LoVo (cell line): Measurements from ENCODE around the gene RERE.
"Not testable (repeated sequence)": the region's sequence is repeated elsewhere in the genome, so short reads cannot be mapped to it uniquely, and the experiment has no call there.

Experiments used
- DNase-seq: peaks from one replicate; pipeline ENCODE4 v3.0.0-alpha.2; 2016; ENCODE audit warnings: low spot score

RERE gene

GRCh38 chr1:8448505-8448904 lies 368.9 kb downstream of the RERE start:
- DNase-seq = not testable (repeated sequence)

- DNase-seq = no peak
Observed at GRCh38 chr1:8447616-8448150, 369.8 kb downstream of the RERE start.

GRCh38 chr1:8446119-8446518 lies 371.3 kb downstream of the RERE start:
- not testable (repeated sequence) for DNase-seq

DNA sequence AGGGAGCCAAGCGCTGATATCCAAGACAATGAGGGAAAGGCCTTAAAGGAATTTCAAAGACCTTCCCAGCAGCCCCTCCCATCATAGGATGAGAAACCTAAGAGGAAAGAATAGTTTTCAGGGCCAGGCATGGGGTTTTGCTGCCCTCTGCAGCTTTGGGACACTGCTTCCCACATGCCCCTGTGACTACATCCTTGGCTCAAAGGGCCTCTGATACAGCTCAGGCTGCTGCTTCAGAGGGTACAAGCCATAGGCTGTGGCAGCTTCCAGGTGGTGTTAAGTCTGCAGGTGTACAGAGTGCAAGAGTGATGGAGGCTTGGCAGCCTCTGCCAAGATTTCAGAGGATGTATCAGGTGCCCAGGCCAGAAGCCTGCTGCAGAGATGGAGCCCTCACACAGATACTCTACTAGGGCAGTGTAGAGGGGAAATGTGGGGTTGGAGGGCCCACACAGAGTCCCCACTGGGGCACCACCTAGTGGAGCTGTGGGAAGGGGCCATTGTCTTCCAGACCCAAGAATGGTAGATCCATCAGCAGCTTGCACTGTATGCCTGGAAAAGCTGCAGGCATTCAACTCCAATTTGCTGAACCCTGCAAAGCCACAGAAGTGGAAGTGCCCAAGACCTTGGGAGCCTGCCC lies 373.8 kb downstream of the RERE start:
- DNase-seq = no peak

- no peak for DNase-seq
Observed at GRCh38 chr1:8441426-8441825, 376.0 kb downstream of the RERE start.

DNA sequence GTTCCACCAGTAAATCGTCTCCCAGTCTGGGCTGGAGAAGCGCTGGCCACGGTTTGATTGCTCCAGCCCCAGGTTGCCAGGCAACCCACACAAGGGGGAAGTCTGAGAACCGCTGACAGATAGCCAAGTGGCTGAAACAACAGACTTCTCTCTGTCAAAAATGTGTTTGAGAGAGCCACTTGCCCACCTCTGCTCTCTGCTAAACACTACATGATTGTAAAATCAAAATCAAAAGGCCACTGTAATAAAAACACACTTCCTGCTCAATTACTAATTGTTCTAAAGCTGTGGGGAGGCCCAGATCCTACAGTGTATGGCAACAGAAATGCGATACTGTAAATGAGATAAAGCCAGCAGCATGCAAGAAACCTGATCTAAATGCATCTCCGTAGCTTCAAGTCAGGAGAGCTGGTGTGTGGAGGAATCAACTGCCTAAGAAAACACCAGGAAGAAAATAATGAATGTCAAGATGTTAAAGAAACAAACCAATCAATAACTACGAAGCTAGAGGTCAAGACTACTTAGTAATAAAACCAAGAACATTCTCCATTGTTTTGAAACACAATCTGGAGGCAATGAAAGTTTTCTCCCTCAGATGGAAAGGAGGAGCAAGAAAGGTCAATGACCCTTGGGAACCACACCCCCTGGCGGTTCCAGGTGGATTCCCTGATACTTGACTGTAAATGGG lies 378.3 kb downstream of the RERE start:
- DNase-seq = no peak

- no peak for DNase-seq
Observed at GRCh38 chr1:8438489-8438888, 379.0 kb downstream of the RERE start.

- no peak for DNase-seq
Observed at GRCh38 chr1:8437347-8437746, 380.1 kb downstream of the RERE start.

GRCh38 chr1:8435569-8436071 lies 381.8 kb downstream of the RERE start:
- DNase-seq = no peak

- DNase-seq = no peak
Observed at GRCh38 chr1:8434101-8434500, 383.3 kb downstream of the RERE start.

GRCh38 chr1:8431784-8432183 lies 385.7 kb downstream of the RERE start:
- no peak for DNase-seq

GRCh38 chr1:8431019-8431418 lies 386.4 kb downstream of the RERE start:
- no peak for DNase-seq

DNA sequence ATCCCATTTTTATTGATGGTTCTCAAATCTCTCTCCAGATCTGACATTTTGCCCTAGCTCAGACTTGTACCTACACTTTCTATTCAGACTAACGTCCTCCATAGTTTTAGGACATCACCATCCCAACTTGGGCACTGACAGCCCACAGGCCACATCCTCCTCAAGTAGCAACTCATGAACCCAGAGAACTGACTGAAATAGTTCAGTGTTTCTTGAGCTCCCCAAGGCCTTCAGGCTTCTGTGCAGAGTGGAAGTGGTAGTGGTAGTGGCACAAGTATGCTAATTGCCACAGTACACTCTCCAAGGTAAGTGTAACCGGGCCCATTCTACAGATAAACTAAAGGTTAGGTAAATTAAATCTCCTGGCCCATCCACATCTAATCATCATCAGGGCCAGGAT lies 387.0 kb downstream of the RERE start:
- no peak for DNase-seq

- DNase-seq = no peak
Observed at GRCh38 chr1:8429549-8430110, 387.8 kb downstream of the RERE start.

GRCh38 chr1:8428441-8428840 lies 389.0 kb downstream of the RERE start:
- no peak for DNase-seq

DNA sequence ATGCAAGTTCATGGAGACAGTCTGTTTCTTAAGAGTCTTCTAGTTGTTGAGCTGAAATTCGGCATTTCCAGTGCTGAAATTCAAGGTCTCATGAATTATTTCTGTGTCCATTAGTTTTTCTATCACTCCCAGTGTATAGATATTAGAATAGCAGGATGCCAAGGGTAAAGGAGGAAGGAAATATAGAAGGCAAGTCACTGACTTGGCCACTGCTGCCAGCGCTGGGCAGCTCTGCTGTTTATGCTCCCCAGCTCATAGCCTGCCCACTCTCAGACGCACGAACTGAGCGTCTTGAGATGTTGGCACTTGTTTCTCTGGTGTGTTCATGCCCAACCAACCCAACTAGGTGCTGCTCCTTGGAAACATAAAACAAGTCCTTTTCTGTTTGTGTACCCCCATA lies 389.5 kb downstream of the RERE start:
- DNase-seq = no peak

DNA sequence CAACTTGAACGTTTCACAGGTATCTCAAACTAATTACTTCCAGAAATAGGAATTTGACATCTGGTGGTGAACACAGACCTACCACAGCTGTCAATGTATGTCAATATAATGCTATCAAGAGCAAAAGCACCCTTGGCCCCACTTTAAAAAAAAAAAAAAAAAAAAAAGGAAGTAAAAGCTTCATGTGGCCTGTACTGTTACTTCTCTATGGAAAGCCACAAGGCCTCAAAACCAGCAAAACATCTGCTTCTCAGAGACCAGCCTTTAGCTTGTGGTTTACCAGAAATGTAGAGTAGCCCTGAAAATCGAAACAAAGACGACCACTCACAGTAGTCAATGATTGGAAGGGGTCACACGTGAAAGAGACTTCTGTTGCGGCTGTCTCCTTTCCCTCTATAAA lies 389.9 kb downstream of the RERE start:
- no peak for DNase-seq

- no peak for DNase-seq
Observed at GRCh38 chr1:8426996-8427395, 390.4 kb downstream of the RERE start.

GRCh38 chr1:8425781-8426161 lies 391.7 kb downstream of the RERE start:
- DNase-seq = no peak

DNA sequence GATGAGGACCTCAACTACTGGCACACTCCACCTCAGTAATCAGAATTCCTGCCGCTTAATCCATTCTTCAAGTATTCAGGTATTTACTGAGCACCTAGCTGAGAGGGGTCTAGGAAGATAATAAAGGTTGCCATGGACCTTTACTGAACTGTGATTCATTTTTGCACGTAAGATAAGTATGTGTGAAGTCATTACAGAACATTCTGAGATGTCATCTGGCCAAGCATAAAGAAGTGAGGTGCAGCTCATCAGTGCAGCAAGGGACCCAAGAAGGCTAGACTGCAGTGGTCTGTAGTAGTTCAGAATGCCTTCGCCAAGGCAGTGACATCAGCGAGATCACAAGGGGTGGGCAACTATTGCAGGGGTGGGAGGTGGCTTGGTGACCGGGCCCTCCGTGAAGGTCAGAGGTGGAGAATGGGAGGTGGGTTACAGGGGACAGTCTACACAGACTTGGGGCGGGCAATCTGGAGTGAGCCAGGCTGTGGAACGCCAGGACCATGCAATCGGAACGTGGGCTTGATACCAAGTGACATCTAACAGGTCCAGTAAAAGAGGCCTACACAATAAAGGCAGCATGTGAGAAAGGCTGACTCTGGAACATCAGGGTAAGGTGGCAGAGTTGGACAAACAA lies 392.2 kb downstream of the RERE start:
- DNase-seq = no peak

GRCh38 chr1:8424539-8425116 lies 392.8 kb downstream of the RERE start:
- DNase-seq = peak; percentile 40
